Parathyroid adenoma (tissue), 2 donors: Measurements from ENCODE around the gene JADE3.

ENCODE experiments used
- H2AFZ ChIP-seq: fragments of 300-600 bp; sonication (generic); one replicate; pipeline ENCODE4 v1.7.0; 2017; ENCODE audit warnings: antibody characterized with exemption, mild to moderate bottlenecking
- H3K27ac ChIP-seq: fragments of 300-600 bp; sonication (generic); one replicate; pipeline ENCODE4 v1.7.0; 2017
- H3K27me3 ChIP-seq: fragments of 300-600 bp; sonication (generic); one replicate; pipeline ENCODE4 v1.7.0; 2017; ENCODE audit warnings: low read length; ENCODE audit not compliant: control insufficient read depth, insufficient read depth
- H3K36me3 ChIP-seq: fragments of 300-600 bp; sonication (generic); one replicate; pipeline ENCODE4 v1.7.0; 2017; ENCODE audit warnings: low read length; ENCODE audit not compliant: control insufficient read depth, insufficient read depth
- H3K4me1 ChIP-seq: fragments of 300-600 bp; sonication (generic); one replicate; pipeline ENCODE4 v1.7.0; 2017; ENCODE audit warnings: control low read depth
- H3K4me2 ChIP-seq: fragments of 300-600 bp; sonication (generic); one replicate; pipeline ENCODE4 v1.7.0; 2017; ENCODE audit warnings: low read length
- H3K4me3 ChIP-seq: fragments of 300-600 bp; sonication (generic); one replicate; pipeline ENCODE4 v1.7.0; 2017; ENCODE audit warnings: low read depth, low read length
- H3K79me2 ChIP-seq: fragments of 300-600 bp; sonication (generic); one replicate; pipeline ENCODE4 v1.7.0; 2017; ENCODE audit warnings: control low read depth
- H3K9ac ChIP-seq: fragments of 300-600 bp; sonication (generic); one replicate; pipeline ENCODE4 v1.7.0; 2017; ENCODE audit warnings: mild to moderate bottlenecking
- H3K9me3 ChIP-seq: fragments of 300-600 bp; sonication (generic); one replicate; pipeline ENCODE4 v1.7.0; 2017; ENCODE audit warnings: low read length; ENCODE audit not compliant: control insufficient read depth
- TF ChIP-seq, protein P1 (sequence below): fragments of 300-600 bp; sonication (generic); IDR thresholded peaks from one replicate; pipeline ENCODE4 v1.7.0; 2017; ENCODE audit warnings: antibody characterized with exemption, mild to moderate bottlenecking
- donor health status: primary hyperparathyroidism.

JADE3 gene

DNA sequence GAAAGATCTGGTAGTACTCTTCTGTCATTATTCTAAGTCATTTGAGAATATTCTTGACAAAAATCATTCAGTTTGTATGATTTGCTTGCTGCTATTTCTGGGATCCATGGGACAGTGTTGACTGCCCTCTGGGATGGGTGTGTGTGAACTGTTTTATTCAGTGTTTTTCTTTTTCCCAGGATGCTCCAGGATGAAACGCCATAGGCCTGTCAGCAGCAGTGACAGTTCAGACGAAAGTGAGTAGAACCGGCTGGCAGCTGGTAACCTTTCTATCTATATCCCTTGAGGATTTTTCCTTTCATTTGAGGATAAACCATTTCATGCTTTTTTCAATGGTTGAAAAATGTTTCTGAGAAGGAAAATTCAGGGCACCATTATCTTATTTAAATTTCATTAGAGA is 72.5 kb downstream of the JADE3 start:
- Histone ChIP-seq H3K79me2 (peaks cover 2% of the 10 kb centered on the region), H3K4me1 (no peaks in the 10 kb centered on the region), H3K27me3 (no peaks in the 10 kb centered on the region), H3K27ac (no peak overlapping the region), H2AFZ (no peak overlapping the region), H3K9ac (no peak overlapping the region), H3K4me3 (no peak overlapping the region), H3K4me2 (no peak overlapping the region), H3K36me3 (no peaks in the 10 kb centered on the region), H3K9me3 (no peaks in the 10 kb centered on the region)
- TF ChIP-seq, protein P1, sequence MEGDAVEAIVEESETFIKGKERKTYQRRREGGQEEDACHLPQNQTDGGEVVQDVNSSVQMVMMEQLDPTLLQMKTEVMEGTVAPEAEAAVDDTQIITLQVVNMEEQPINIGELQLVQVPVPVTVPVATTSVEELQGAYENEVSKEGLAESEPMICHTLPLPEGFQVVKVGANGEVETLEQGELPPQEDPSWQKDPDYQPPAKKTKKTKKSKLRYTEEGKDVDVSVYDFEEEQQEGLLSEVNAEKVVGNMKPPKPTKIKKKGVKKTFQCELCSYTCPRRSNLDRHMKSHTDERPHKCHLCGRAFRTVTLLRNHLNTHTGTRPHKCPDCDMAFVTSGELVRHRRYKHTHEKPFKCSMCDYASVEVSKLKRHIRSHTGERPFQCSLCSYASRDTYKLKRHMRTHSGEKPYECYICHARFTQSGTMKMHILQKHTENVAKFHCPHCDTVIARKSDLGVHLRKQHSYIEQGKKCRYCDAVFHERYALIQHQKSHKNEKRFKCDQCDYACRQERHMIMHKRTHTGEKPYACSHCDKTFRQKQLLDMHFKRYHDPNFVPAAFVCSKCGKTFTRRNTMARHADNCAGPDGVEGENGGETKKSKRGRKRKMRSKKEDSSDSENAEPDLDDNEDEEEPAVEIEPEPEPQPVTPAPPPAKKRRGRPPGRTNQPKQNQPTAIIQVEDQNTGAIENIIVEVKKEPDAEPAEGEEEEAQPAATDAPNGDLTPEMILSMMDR, result no peak

DNA sequence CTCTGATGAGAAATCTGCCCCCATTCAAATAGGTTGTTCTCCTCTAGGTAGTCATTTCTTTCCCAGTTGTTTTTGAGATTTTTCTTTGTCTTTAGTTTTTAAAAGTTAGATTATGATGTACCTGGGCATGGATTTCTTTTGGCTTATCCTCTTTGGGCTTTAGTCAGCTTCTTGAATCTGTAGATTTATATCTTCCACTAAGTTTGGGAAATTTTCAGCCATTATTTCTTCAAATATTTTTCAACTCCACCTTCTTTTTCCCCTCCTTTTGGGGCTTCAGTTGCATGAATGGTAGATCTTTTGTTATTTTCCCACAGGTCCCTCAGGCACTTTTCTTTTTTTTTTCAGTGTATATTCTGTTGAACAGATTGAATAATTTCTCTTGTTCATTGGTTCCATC is 77.3 kb downstream of the JADE3 start:
- Histone ChIP-seq H3K4me3 (no peak overlapping the region), H3K27me3 (no peaks in the 10 kb centered on the region), H3K9ac (no peak overlapping the region), H3K27ac (no peak overlapping the region), H3K4me1 (no peaks in the 10 kb centered on the region), H3K4me2 (no peak overlapping the region), H3K79me2 (no peaks in the 10 kb centered on the region), H2AFZ (no peak overlapping the region), H3K9me3 (no peaks in the 10 kb centered on the region), H3K36me3 (no peaks in the 10 kb centered on the region)
- TF ChIP-seq, protein P1, result no peak

DNA sequence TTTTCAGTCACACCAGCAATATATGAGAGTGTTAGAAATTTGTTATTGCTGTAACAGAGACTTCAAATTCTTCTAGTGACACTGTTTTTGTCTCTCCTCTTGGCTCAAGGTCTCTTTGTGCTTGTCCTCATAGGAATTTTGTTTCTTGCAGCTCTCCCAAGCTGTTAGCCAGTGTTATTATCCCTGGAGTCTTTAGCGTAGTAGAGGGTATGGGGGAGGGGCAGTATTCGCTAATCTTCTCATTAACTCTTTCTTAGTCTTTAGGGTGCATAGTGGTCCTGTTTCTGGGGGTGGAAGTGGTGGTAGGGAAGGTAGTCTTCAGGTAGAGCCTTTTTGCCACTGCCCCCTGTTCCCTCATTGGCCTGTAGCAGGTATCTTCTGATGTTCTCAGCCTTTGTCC is 79.4 kb downstream of the JADE3 start:
- no peak overlapping the region for H3K4me2 ChIP-seq
- H3K36me3 ChIP-seq, result no peaks in the 10 kb centered on the region
- no peaks in the 10 kb centered on the region for H3K79me2 ChIP-seq
- no peak overlapping the region for H3K27ac ChIP-seq
- H2AFZ ChIP-seq, result no peak overlapping the region
- TF ChIP-seq, protein P1, result no peak
- H3K9ac ChIP-seq, result no peak overlapping the region
- H3K4me1 ChIP-seq, result no peaks in the 10 kb centered on the region
- no peaks in the 10 kb centered on the region for H3K27me3 ChIP-seq
- no peak overlapping the region for H3K4me3 ChIP-seq
- H3K9me3 ChIP-seq, result no peaks in the 10 kb centered on the region

DNA sequence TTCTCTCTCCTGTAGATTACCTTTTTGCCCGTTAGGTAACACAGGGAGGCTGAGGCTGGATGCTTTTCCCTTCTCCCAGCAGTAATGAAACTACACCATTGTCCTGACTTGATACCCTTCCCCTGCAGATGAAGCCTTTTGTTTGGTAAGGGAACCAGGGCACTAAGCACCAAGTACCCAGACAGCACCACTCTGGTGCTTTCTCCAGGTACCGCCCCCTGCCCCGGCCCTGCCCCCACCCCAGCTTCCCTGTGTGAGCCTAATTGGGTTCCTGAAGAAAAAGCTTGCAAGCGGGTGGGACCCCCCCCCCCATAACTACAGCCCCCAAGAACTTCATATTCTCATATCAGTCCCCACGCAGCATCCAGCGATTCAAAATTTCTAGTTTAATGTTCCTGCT is 79.8 kb downstream of the JADE3 start:
- Histone ChIP-seq H3K79me2 (no peaks in the 10 kb centered on the region), H3K9me3 (no peaks in the 10 kb centered on the region), H3K4me3 (no peak overlapping the region), H3K4me1 (no peaks in the 10 kb centered on the region), H3K4me2 (no peak overlapping the region), H3K27me3 (no peaks in the 10 kb centered on the region), H3K9ac (no peak overlapping the region), H3K36me3 (no peaks in the 10 kb centered on the region), H2AFZ (no peak overlapping the region), H3K27ac (no peak overlapping the region)
- TF ChIP-seq, protein P1, result no peak

DNA sequence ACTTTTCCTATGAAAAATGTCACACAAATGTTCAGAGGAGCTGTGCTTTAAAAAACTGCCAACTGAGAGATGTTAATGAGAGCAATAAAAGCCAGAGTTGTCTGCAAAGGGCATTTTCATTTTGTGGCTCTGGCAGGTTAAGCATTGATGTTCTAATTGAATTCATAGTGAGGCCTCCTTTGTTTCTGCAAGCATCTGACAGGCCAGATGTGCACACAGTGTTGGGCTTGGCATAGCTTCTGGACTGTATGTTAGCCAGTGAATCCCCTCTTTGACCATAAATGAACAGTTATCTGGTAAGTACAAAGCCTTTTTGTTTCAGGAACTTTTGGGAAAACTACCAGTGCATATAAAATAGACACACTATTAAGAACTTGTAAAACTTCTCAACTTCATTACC is 81.9 kb downstream of the JADE3 start:
- Histone ChIP-seq H3K9me3 (no peaks in the 10 kb centered on the region), H3K27me3 (no peaks in the 10 kb centered on the region), H2AFZ (no peak overlapping the region), H3K9ac (no peak overlapping the region), H3K36me3 (no peaks in the 10 kb centered on the region), H3K79me2 (no peaks in the 10 kb centered on the region), H3K4me3 (no peak overlapping the region), H3K27ac (no peak overlapping the region), H3K4me1 (no peaks in the 10 kb centered on the region), H3K4me2 (no peak overlapping the region)
- TF ChIP-seq, protein P1, result no peak
